ENCODE results near the gene TCHP.

Gene TCHP

DNA sequence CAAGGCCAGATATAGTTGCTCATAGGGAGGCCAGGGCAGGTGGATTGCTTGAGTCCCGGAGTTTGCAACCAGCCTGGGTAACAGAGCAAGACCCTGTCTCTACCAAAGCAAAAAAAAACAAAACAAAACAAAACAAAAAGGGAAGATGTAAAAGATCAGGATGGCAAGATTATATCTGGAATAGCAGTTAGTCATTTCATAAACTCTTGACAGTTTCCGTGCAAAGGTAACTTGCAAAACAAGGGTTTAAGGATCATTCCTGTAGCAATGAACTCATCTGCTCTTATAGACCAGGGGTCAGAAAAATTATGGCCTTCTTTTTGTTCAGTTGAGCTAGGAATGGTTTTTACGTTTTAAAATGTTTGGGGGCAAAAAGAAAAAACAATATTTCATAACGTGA is 66.5 kb downstream of the TCHP start:
- DNase-seq: no peak

DNA sequence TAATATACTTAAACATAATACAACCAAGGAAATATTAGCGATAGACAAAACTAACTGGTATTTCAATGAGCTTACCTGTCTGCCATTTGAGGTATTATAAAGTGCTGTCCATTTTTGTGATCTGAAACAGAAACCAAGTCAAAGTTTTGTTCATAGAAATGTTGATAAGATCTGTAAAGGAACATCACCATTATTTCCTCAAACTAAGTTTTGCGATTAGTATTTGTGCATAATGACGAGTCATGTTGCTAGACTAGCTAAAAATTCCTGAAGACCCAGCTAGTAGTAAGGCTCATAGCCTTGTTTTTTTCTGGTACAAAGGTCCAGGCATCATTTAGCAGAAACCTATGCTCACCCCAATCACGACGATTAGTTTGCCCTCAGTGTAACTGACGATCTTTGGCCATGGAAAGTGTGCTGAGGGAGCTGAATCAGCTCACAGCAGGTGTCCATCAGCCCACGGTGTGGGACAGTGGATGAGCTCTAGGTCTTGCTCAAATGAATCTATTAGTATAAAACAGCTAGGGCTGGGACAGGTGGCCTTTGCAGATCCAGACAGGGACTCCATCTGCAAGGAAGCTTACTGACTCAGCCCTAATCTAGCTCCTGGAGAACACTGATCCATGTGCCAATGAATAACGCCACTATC is 67.4 kb downstream of the TCHP start:
- no peak for DNase-seq
